Natural killer cell (primary cell): ENCODE results near the gene PPP2R5C. TPM values are rescaled to one million over a fixed set of nuclear protein-coding genes. Genes with fewer than 3 reads are reported as not detected.

Experiments
- ATAC-seq, 3 donors: fragments of 150-1000 bp in 2 of 3; fragments of 200-7000 bp in 1 of 3; cut with Tn5 transposase; 1 replicate in 1 of 3; 2 replicates in 2 of 3; pipeline ENCODE4 v1.10.0; 2021; ENCODE audit warnings: mild to moderate bottlenecking in 2 of 3, moderate library complexity in 2 of 3
- DNase-seq, 2 donors: peaks; one replicate each; pipeline versions ENCODE4 v3.0.0 to v3.0.0-alpha.2; 2013 to 2021; ENCODE audit warnings: mixed read lengths in 1 of 2
- H3K27ac ChIP-seq: one replicate; pipeline ENCODE4 v1.5.1; 2013; ENCODE audit warnings: mild to moderate bottlenecking, low read length
- H3K27me3 ChIP-seq: one replicate; pipeline ENCODE4 v1.6.1; 2013; ENCODE audit warnings: low read length; ENCODE audit not compliant: control insufficient read depth, insufficient read depth
- H3K36me3 ChIP-seq: one replicate; pipeline ENCODE4 v1.6.1; 2013; ENCODE audit warnings: low read length; ENCODE audit not compliant: control insufficient read depth, insufficient read depth
- H3K4me1 ChIP-seq: one replicate; pipeline ENCODE4 v1.6.1; 2013; ENCODE audit warnings: low read length; ENCODE audit not compliant: control insufficient read depth, insufficient read depth
- H3K4me3 ChIP-seq: one replicate; pipeline ENCODE4 v1.5.1; 2013; ENCODE audit warnings: low read length
- H3K9me3 ChIP-seq: one replicate; pipeline ENCODE4 v1.6.1; 2013; ENCODE audit warnings: low read length; ENCODE audit not compliant: control insufficient read depth, insufficient read depth
- H3K27ac Mint-ChIP-seq, 2 donors: one replicate each; pipeline ENCODE4 v1.8.0; 2022; ENCODE audit warnings: mild to moderate bottlenecking in 2 of 2, mixed read lengths in 2 of 2, moderate library complexity in 1 of 2
- H3K27me3 Mint-ChIP-seq, 2 donors: one replicate each; pipeline ENCODE4 v1.8.0; 2022; ENCODE audit warnings: low read depth in 2 of 2, mixed read lengths in 2 of 2
- H3K36me3 Mint-ChIP-seq: one replicate; pipeline ENCODE4 v1.8.0; 2022; ENCODE audit warnings: mixed read lengths
- H3K4me1 Mint-ChIP-seq, 2 donors: one replicate each; pipeline ENCODE4 v1.8.0; 2022; ENCODE audit warnings: mixed read lengths in 2 of 2
- H3K4me3 Mint-ChIP-seq: one replicate; pipeline ENCODE4 v1.8.0; 2022; ENCODE audit warnings: mild to moderate bottlenecking, moderate library complexity, mixed read lengths
- H3K9me3 Mint-ChIP-seq, 2 donors: one replicate each; pipeline ENCODE4 v1.8.0; 2022; ENCODE audit warnings: mixed read lengths in 2 of 2
- WGBS: methylation state at CpG from one replicate; pipeline ENCODE4 v1.1.7; 2013; ENCODE audit warnings: missing lambda C conversion rate; ENCODE audit not compliant: insufficient coverage; 5-methylcytosine and 5-hydroxymethylcytosine counted together
- intact Hi-C: fragments of 100-400 bp; cut with micrococcal nuclease; formaldehyde crosslinking; loops from one replicate; pipeline ENCODE4 v1.14.2; 2022
- total RNA-seq, 4 donors: library from RNA; stranded (reverse); fragments of 120-200 nt in 1 of 4; gene quantifications; one replicate each; pipeline versions ENCODE4 v1.2.3 to v1.2.4, GENCODE V29; 2013 to 2022
- TF ChIP-seq, protein P1 (sequence below): fragments of 200-600 bp; IDR thresholded peaks from one replicate; pipeline ENCODE4 v1.8.0; 2022; ENCODE audit warnings: antibody characterized with exemption

PPP2R5C gene
- total RNA-seq, 3 donors from 2014 or later (not counting 1 experiment from before 2014, with no cell fraction given): 716 to 779 (median 736) TPM

GRCh38 chr14:101927859-101928258 is 166.3 kb downstream of the PPP2R5C start:
- Histone ChIP-seq H3K4me1 (no peaks in the 10 kb centered on the region), H3K36me3 (peaks cover 40% of the 10 kb centered on the region), H3K27ac (no peak overlapping the region), H3K4me3 (no peak overlapping the region), H3K9me3 (no peaks in the 10 kb centered on the region), H3K27me3 (no peaks in the 10 kb centered on the region)
- ATAC-seq (peak in 2 of 3 donors; percentile 36 to 54), DNase-seq (no peak)
- intact Hi-C loops: no loop called here
- 75% methylated on average over 10 of the region's 10 CpGs for WGBS
- H3K4me3 Mint-ChIP-seq: no peak overlapping the region
- TF ChIP-seq, protein P1, sequence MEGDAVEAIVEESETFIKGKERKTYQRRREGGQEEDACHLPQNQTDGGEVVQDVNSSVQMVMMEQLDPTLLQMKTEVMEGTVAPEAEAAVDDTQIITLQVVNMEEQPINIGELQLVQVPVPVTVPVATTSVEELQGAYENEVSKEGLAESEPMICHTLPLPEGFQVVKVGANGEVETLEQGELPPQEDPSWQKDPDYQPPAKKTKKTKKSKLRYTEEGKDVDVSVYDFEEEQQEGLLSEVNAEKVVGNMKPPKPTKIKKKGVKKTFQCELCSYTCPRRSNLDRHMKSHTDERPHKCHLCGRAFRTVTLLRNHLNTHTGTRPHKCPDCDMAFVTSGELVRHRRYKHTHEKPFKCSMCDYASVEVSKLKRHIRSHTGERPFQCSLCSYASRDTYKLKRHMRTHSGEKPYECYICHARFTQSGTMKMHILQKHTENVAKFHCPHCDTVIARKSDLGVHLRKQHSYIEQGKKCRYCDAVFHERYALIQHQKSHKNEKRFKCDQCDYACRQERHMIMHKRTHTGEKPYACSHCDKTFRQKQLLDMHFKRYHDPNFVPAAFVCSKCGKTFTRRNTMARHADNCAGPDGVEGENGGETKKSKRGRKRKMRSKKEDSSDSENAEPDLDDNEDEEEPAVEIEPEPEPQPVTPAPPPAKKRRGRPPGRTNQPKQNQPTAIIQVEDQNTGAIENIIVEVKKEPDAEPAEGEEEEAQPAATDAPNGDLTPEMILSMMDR: no peak
- H3K27me3 Mint-ChIP-seq: no peaks in the 10 kb centered on the region
- H3K9me3 Mint-ChIP-seq: no peaks in the 10 kb centered on the region
- H3K4me1 Mint-ChIP-seq: peaks cover 5 to 8% of the 10 kb centered on the region in 2 donors
- no peaks in the 10 kb centered on the region for H3K36me3 Mint-ChIP-seq
- peak overlapping the region; percentile 63 to 67 for H3K27ac Mint-ChIP-seq

DNA sequence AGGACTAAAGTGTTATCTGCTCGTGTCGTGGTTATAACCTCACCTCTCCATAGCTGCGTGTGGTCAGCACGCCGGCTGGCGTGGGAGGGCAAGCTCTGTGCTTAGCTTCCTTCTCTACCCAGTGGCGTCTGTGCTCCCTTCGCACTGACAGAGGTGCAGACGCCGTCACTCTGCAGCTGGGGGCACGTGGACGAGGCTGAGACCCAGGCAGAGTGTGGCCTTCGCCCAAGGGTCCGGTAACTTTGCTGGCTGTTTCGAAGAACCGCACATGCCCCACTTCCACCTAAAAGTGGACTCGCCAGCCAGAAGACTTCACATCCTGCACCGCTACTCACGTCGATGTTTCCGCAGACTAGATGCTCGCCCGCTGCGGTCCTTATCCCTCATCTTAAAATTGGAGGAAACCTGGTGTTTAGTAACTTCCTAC is 166.9 kb downstream of the PPP2R5C start:
- intact Hi-C loops: no loop called here
- Mint-ChIP-seq H3K9me3 (no peaks in the 10 kb centered on the region), H3K27me3 (no peaks in the 10 kb centered on the region), H3K4me1 (peaks cover 5 to 8% of the 10 kb centered on the region in 2 donors), H3K4me3 (no peak overlapping the region), H3K27ac (peak overlapping the region; percentile 63 to 67), H3K36me3 (no peaks in the 10 kb centered on the region)
- H3K36me3 ChIP-seq: peaks cover 34% of the 10 kb centered on the region
- H3K27ac ChIP-seq: no peak overlapping the region
- H3K27me3 ChIP-seq: no peaks in the 10 kb centered on the region
- H3K9me3 ChIP-seq: no peaks in the 10 kb centered on the region
- ATAC-seq (peak in 1 of 3 donors; percentile 59), DNase-seq (no peak)
- TF ChIP-seq, protein P1: no peak
- H3K4me1 ChIP-seq: no peaks in the 10 kb centered on the region
- H3K4me3 ChIP-seq: no peak overlapping the region
- WGBS: 90% methylated on average over 24 of the region's 24 CpGs

DNA sequence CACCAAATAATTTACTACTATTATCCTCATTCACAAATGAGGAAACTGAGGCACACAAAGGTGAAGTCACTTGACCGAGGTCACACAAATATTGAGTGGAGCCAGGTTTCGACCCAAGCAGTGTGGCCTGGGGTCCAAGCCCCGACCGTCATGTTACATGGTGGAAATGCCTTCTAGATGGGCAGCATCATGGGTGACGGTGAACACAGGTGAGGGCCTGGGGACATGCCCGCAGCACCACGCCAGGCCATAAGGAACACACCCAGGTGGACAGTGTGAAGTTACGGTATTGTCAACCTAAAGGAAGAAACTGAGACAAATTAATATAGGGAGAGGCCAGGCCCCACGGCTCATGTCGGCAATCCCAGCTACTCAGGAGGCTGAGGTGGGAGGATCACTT is 167.6 kb downstream of the PPP2R5C start:
- Histone ChIP-seq H3K36me3 (peaks cover 34% of the 10 kb centered on the region), H3K27me3 (no peaks in the 10 kb centered on the region), H3K4me3 (no peak overlapping the region), H3K27ac (no peak overlapping the region), H3K4me1 (no peaks in the 10 kb centered on the region), H3K9me3 (no peaks in the 10 kb centered on the region)
- peaks cover 5 to 8% of the 10 kb centered on the region in 2 donors for H3K4me1 Mint-ChIP-seq
- H3K27ac Mint-ChIP-seq: peak overlapping the region; percentile 53 to 57
- 98% methylated on average over 10 of the region's 10 CpGs for WGBS
- no peak for DNase-seq
- intact Hi-C loops: no loop called here
- TF ChIP-seq, protein P1: no peak
- H3K27me3 Mint-ChIP-seq: no peaks in the 10 kb centered on the region
- no peak overlapping the region for H3K4me3 Mint-ChIP-seq
- H3K36me3 Mint-ChIP-seq: no peaks in the 10 kb centered on the region
- no peaks in the 10 kb centered on the region for H3K9me3 Mint-ChIP-seq
- ATAC-seq: no peak

DNA sequence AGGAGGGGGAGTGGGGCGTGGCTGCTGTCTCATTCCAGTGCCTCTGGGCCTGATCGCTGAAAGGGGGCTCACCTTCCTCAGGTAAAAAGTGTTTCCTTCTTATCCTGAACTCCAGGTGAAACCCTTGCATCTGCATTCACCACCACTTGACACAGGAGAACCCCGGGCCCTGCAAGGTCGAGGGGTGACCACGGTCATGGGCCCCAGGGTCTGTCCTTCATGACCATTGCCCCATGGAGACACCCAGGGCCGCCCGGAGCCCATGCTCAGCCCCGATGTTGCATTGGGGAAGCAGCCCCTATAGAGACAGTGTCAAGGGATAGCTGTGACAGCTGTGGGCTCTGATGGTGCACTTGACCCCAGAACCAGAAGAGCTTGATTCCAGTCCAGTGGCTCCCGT is 168.4 kb downstream of the PPP2R5C start:
- no peak for ATAC-seq
- H3K4me3 Mint-ChIP-seq: no peak overlapping the region
- H3K9me3 Mint-ChIP-seq: no peaks in the 10 kb centered on the region
- no peak for DNase-seq
- Histone ChIP-seq H3K27ac (no peak overlapping the region), H3K9me3 (no peaks in the 10 kb centered on the region), H3K36me3 (peaks cover 31% of the 10 kb centered on the region), H3K4me3 (no peak overlapping the region), H3K4me1 (no peaks in the 10 kb centered on the region), H3K27me3 (no peaks in the 10 kb centered on the region)
- WGBS: 95% methylated on average over 9 of the region's 9 CpGs
- H3K36me3 Mint-ChIP-seq: no peaks in the 10 kb centered on the region
- peaks cover 5 to 8% of the 10 kb centered on the region in 2 donors for H3K4me1 Mint-ChIP-seq
- H3K27me3 Mint-ChIP-seq: no peaks in the 10 kb centered on the region
- peak overlapping the region in 1 of 2 donors; percentile 53 for H3K27ac Mint-ChIP-seq
- TF ChIP-seq, protein P1: no peak
- intact Hi-C loops: no loop called here
